HL-60 (cell line): ENCODE results near the gene OR6S1.

Experiments used
- GABPA ChIP-seq: IDR thresholded peaks from 2 replicates; pipeline ENCODE4 v1.6.1; 2012; ENCODE audit warnings: low read depth
- TF ChIP-seq, protein P1 (sequence below): IDR thresholded peaks from one replicate; pipeline ENCODE4 v1.5.1; 2011; ENCODE audit warnings: low read length, control low read depth, inconsistent platforms; ENCODE audit not compliant: insufficient read depth
- TF ChIP-seq, protein P2 (sequence below): IDR thresholded peaks from 2 replicates; pipeline ENCODE4 v1.6.1; 2012; ENCODE audit warnings: low read depth; ENCODE audit not compliant: insufficient replicate concordance

DNA sequence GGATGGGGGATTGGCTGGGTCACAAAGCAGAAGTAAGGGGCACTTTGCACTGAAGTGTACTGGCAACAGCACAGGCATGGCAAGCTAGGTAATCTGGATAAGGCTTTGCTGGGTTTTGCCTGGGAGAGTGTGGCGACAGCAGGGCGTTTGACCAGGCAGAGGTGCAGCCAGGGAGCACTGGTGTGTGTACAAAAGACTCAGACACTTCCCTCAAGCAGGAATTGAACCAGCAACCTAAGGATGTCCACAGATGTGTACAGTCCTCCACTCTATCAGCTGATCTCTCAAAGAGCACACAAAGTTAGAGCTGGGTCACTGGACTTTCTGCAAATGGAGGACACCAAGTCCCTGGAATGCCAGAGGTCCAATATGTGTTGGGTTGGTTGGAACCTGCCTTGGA lies 27.5 kb upstream of the OR6S1 start:
- TF ChIP-seq, protein P1, sequence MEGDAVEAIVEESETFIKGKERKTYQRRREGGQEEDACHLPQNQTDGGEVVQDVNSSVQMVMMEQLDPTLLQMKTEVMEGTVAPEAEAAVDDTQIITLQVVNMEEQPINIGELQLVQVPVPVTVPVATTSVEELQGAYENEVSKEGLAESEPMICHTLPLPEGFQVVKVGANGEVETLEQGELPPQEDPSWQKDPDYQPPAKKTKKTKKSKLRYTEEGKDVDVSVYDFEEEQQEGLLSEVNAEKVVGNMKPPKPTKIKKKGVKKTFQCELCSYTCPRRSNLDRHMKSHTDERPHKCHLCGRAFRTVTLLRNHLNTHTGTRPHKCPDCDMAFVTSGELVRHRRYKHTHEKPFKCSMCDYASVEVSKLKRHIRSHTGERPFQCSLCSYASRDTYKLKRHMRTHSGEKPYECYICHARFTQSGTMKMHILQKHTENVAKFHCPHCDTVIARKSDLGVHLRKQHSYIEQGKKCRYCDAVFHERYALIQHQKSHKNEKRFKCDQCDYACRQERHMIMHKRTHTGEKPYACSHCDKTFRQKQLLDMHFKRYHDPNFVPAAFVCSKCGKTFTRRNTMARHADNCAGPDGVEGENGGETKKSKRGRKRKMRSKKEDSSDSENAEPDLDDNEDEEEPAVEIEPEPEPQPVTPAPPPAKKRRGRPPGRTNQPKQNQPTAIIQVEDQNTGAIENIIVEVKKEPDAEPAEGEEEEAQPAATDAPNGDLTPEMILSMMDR, result no peak
- TF ChIP-seq, protein P2, sequence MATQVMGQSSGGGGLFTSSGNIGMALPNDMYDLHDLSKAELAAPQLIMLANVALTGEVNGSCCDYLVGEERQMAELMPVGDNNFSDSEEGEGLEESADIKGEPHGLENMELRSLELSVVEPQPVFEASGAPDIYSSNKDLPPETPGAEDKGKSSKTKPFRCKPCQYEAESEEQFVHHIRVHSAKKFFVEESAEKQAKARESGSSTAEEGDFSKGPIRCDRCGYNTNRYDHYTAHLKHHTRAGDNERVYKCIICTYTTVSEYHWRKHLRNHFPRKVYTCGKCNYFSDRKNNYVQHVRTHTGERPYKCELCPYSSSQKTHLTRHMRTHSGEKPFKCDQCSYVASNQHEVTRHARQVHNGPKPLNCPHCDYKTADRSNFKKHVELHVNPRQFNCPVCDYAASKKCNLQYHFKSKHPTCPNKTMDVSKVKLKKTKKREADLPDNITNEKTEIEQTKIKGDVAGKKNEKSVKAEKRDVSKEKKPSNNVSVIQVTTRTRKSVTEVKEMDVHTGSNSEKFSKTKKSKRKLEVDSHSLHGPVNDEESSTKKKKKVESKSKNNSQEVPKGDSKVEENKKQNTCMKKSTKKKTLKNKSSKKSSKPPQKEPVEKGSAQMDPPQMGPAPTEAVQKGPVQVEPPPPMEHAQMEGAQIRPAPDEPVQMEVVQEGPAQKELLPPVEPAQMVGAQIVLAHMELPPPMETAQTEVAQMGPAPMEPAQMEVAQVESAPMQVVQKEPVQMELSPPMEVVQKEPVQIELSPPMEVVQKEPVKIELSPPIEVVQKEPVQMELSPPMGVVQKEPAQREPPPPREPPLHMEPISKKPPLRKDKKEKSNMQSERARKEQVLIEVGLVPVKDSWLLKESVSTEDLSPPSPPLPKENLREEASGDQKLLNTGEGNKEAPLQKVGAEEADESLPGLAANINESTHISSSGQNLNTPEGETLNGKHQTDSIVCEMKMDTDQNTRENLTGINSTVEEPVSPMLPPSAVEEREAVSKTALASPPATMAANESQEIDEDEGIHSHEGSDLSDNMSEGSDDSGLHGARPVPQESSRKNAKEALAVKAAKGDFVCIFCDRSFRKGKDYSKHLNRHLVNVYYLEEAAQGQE, result no peak
- TF ChIP-seq GABPA, result no peak
